Stimulated activated CD8-positive, alpha-beta memory T cell treated with anti-CD3 and anti-CD28 coated beads, Interleukin-7, amount 100 ng/mL, for 4 hours (primary cell): ENCODE data around the gene PCBP3.

Experiments
- DNase-seq, 2 donors: peaks; one replicate each; pipeline ENCODE4 v3.0.0-alpha.2; 2020; ENCODE audit warnings: low read depth in 2 of 2

PCBP3 gene

DNA sequence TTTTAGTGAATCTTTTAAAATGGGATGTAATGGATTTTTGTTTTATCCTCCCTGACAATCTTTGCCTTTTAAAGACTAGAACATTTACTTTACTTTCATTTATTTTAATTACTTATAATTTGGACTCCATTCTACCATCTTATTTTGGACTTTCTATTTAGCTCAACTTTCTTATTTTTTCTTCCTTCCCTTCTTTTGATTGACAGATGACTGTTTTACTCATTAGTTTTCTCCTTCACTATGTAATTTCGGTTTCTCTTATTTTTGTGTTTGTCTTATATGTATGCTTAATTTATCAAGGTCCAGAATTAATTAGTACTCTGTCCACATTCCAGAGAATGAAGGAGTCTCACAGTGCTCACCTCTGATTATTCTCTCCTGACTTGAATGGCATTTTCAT, 109.9 kb downstream of the PCBP3 start:
- no peak for DNase-seq

DNA sequence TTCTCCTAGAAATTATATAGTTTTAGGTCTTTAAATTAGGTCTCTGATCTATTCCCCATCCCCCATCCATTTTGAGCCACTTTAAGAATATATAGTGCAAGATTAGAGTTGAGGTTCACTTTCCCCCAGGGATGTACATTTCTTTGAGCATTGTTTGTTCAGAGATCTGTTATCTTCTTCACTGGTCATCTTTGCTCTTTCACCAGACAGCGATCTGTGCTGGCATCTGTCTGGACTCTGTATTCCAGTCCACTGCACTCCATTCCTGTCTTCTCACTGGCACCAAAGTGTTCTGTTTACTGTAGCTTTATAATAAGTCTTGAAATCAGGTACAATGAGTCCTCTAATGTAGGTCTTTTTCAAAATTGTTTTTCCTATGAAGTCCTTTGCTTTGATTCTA, 112.5 kb downstream of the PCBP3 start:
- DNase-seq: no peak

DNA sequence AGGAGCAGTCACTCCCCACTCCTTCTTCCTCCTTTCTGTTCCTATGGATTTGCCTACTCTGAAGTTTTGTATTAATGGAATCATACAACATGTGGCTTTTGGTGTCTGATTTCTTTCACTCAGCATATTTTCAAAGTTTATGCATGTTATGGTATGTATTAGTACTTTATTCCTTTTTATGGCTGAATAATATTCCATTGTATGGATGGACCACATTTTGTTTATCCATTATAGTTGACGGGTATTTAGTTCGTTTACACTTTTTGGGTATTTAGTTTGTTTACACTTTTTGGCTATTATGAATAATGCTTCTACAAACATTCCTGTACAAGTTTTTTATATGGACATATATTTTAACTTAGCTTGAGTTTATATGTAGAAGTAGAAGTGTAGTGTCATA, 113.1 kb downstream of the PCBP3 start:
- no peak for DNase-seq

DNA sequence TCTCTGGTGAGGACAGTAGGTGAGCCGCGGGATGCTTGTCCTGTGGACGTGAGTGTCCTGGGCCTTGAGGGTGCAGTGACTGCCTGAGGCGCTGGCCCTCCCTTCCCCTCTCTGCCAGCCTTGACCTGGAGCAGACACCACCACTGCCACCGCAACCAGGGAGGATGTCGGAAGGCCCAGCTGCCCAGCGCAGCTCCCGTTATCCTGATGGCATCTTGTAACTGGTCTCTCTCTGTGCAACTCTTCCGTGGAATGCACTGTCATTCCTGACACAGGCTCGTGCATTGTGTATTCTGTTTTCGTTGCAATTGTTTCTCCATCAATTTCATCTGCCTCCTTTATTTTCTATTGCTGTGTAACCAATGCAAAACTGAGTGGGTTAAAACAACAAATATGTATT, 118.2 kb downstream of the PCBP3 start:
- no peak for DNase-seq

GRCh38 chr21:45763074-45763473, 119.5 kb downstream of the PCBP3 start:
- DNase-seq: no peak

DNA sequence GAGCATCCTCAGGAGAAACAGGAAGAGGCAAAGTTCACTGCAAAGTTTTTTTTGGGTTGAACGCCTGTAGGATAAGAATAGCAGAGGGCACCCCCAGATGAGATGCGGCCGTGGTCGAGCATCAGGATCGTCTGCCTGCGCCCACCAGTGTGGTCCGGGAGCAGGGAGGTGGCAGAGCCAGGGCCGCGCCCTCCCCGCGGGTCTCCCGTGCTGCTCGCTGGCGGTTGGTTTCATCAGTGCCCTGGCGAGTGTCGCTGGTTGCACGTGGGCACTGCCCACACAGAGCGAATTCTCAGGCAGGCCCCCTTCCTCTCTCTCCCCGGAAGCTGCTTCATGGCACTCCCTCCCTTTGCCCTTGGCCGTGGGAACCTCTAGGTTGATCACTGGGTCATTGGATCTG, 120.0 kb downstream of the PCBP3 start:
- DNase-seq: no peak

GRCh38 chr21:45764792-45765191, 121.3 kb downstream of the PCBP3 start:
- DNase-seq: no peak

DNA sequence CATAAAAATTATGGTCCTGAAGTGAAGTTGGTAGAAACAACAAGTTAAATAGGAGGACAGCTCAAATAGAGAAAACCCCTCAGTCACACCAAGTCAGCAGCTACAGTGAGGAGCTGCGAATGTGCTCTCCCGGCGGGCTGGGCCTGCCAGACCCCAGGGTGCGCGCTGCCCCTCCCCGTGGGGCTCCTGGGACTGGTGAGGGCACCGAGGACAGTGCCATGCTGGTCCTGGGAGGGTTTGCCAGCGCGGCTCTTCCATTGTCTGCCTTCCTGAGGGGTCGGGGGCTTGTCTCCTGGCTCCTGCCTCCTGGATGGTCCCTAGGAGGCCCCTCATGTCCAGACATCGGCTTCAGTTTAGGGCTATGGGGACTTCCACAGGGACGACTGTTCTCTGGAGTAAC, 121.8 kb downstream of the PCBP3 start:
- no peak for DNase-seq

DNA sequence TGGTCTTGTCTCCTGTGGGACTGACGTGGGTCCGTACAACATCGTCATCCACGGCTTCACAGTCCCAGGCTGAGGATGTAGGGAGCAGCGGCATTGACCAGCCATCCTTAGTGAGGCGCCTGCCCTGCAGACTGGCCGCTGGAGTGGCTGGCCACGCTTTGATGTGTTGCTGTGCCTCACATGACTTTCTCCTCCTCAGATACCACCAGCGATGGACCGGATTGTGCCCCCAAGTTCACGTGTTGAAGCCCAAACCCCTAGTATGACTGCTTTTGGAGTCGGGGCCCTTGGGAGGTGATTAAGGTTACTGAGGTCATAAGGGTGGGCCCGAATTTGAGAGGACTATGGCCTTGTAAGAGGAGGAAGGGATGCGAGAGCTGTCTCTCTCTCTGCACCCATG, 122.5 kb downstream of the PCBP3 start:
- DNase-seq: no peak

- no peak for DNase-seq
Measured at GRCh38 chr21:45766501-45766900, 123.0 kb downstream of the PCBP3 start.

GRCh38 chr21:45767071-45768006, 123.8 kb downstream of the PCBP3 start:
- DNase-seq: peak in 1 of 2 donors; percentile 17

DNA sequence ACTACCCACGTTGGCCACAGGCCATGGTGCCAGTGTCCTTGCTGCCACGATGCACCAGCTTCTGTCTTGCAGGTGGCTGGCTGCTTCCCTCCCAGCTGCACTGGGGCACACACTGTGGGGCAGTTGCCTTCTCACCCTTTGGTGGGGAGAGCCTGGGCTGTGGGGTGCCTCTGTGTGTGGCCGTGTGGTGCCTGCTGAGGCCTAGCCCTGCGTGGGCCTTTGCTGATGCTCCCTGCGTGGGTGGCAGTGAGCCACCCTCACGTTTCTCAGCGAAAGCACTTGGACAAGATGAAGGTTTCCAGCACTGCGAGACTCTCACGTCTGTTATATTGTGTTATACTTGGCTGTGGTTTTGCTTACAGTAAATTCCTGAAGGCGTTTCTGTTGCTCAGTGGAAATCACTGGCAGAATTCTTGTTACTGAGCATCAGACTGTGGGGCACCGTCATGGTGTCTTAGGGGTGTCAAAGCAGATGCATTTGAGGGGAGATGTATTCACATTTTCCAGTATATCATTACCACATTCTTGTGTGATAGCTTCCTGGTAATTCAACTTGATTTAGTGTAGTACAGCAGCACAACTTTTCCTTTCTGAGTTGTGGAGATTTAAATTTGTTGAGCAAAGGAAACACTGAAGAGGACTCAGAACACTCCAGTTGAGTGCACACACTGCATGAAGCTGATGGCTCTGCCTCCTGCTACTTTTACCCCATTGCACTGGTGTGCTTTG, 124.7 kb downstream of the PCBP3 start:
- DNase-seq: peak; percentile 39 to 42

GRCh38 chr21:45768740-45769048, 125.2 kb downstream of the PCBP3 start:
- no peak for DNase-seq

DNA sequence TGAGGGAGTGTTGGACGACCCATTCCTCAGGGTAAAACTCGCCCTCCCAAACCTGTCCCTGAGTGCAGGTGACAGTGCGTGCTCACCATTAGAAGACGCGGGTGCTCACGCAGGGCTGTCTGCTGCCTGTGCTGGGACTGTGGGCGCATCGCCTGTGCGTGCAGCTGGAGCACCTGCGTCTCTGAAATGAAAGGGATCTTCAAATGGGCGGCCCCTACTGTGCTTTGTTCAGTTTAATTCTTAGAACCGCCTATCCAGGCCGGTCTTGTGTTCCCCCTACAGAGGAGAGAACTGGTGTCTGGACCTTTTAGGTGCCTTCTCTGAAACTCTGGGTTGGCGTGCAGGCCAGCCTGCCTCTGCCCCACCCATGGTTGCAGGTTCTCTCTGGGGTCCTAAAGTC, 125.8 kb downstream of the PCBP3 start:
- DNase-seq: no peak

DNA sequence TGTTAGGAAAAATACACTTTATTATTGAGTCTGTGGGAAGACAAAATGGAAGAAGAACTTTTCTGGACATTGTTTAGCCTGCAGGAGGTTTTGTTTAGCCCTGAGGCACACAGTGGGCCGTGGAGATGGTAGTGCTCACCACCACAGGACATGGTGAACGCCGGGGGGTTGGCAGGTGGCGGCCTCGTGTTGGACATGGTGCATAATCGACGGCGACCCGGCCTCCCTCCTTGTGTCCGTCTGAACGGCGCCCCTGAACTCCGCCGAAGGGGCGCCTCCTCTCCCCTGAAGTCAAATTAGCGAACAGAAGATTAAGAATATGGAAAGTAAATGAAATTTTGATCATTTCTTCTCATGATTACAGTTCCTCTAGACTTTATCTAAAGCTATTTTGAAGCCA, 126.4 kb downstream of the PCBP3 start:
- no peak for DNase-seq

GRCh38 chr21:45772180-45772579, 128.7 kb downstream of the PCBP3 start:
- no peak for DNase-seq

DNA sequence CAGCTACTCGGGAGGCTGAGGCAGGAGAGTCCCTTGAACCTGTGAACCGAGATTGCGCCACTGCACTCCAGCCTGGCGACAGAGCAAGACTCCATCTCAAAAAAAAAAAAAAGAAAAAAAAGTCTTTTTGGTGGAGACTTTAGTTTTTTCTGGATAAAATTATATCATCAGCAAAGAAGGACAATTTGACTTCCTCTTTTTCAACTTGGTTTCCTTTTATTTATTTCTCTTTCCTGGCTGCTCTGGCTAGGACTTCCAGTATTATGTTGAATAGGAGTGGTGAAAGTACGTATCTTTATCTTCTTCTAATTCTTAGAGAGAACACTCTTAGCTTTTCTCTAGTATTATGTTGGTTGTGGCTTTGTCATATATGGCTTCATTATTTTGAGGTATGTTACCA, 130.8 kb downstream of the PCBP3 start:
- no peak for DNase-seq

DNA sequence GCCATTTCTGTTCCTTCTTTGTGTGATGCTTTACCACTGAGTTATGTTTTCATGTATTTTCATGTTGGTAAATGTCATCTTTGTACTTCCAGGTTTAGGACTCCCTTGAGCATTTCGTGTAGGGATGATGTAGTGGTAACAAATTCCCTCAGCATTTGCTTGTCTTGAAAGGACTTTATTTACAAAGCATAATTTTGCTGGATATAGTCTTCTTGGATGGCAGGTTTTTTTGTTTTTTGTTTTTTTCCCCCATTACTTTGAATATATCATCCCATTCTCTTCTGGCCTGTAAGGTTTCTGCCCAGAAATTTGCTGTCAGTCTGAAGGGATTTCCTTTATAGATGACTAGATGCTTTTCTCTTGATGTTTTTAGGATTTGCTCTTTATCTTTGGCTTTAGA, 133.4 kb downstream of the PCBP3 start:
- DNase-seq: no peak

DNA sequence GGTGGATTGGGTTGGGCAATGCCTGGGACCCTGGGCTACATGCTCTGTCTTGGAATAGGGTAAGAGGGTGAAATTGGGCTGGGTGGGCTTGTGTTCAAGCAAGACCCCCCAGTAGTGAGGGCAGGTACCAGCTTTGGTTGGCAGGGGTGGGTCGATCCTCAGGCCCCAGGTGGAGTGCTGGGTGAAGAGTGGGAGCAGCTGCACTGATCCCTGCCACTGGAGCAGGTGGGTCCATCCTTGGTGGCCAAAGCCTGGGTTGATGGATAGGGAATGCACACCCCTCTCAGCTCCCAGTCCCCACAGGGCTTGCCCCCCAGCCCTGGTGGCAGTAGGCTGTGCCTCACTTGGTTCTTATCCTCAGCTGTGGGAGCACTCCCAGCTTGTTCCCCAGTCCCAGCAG, 135.2 kb downstream of the PCBP3 start:
- no peak for DNase-seq

- DNase-seq: no peak
Measured at GRCh38 chr21:45779226-45779625, 135.7 kb downstream of the PCBP3 start.

DNA sequence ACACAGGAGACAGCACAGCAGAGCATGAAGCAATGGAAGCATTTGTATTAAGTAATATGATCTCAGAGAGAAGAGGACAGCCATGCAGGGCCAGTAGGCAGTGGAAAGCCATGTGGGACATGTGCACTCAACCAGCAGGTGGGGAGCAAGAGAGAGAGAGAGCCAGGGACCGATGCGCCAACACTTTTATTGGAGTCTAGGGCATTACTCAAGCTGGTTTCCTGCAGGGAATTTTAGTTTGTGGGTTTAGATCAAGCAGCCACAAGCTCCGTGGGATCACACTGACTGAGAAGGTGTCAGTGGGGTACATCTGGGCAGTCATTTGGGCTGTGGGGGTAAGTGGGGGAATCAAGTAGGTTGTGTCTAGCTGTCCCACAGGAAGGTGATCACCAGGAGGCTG, 137.1 kb downstream of the PCBP3 start:
- DNase-seq: no peak

DNA sequence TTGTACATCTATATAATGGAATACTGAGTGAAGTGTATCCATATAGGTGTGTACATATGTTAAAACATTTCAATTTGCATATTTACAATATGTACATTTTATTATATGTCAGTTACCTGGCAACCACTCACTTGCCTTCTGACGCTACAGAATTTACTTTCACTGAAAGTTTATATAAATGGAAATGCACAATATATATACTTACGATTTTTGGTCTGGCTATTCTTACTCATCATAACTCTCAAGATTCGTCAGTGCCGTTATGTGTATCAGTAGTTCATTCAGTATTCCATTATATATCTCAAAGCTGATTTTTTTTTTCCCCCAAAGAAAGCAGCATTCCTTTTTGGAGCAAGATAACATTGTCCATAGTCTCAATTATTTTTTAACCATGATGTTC, 138.2 kb downstream of the PCBP3 start:
- no peak for DNase-seq

DNA sequence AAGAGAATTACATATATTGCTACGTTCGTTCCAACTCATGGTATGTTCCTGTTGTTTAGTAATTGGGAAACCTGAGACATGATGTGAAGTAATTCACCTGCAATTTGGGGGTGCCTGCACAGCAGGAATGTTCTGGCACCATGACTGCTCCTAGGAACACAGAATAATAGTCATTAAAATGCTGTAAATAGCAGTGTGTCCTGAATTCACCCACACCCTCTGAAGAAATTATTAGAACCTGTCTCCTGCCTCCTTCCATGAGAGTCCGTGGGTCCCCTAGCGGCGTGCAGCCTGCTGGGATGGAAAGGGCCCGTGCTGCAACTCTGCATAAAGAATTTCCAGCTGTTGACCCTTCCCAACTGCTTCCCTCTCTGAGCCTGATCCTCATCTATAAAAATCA, 143.1 kb downstream of the PCBP3 start:
- DNase-seq: no peak
